MCF 10A (cell line): ENCODE results near the gene PTGR2. TPM values are rescaled to one million over a fixed set of nuclear protein-coding genes. Genes with fewer than 3 reads are reported as not detected.
A peak's percentile ranks its signal among the peaks of the same experiment; 100 is the strongest.
"Not testable (repeated sequence)": the region's sequence is repeated elsewhere in the genome, so short reads cannot be mapped to it uniquely, and the experiment has no call there.

ENCODE experiments used
- BruUV-seq: library from RNA; stranded (reverse); fragments of 400-500 nt; replicated peaks from 2 replicates; lab custom pipeline; 2021; lab: Mats Ljungman, UMichigan
- CTCF ChIA-PET: fragments of 300-600 bp; sonication (Branson Sonifier 250); formaldehyde crosslinking; extraction: SDS; loops from one replicate; lab custom pipeline; 2021; ENCODE audit warnings: antibody characterized with exemption, inconsistent platforms; lab: Yijun Ruan, JAX
- POLR2A ChIA-PET: fragments of 300-600, 350-650 bp; sonication (Branson Sonifier 250); formaldehyde crosslinking; extraction: SDS; loops from one replicate; lab custom pipeline; 2020; ENCODE audit warnings: antibody characterized with exemption, inconsistent platforms; lab: Yijun Ruan, JAX
- DNase-seq: peaks from one replicate; pipeline ENCODE4 v3.0.0-alpha.2; 2018; ENCODE audit not compliant: unreplicated experiment
- H3K27ac Mint-ChIP-seq: one replicate; pipeline ENCODE4 v1.8.0; 2022; ENCODE audit warnings: mild to moderate bottlenecking, low read depth, mixed read lengths; ENCODE audit not compliant: unreplicated experiment
- H3K27me3 Mint-ChIP-seq: one replicate; pipeline ENCODE4 v1.8.0; 2022; ENCODE audit warnings: mixed read lengths; ENCODE audit not compliant: insufficient read depth, unreplicated experiment
- H3K36me3 Mint-ChIP-seq: one replicate; pipeline ENCODE4 v1.8.0; 2022; ENCODE audit warnings: mild to moderate bottlenecking, moderate library complexity, mixed read lengths; ENCODE audit not compliant: insufficient read depth, unreplicated experiment
- H3K4me1 Mint-ChIP-seq: one replicate; pipeline ENCODE4 v1.8.0; 2022; ENCODE audit warnings: mixed read lengths; ENCODE audit not compliant: insufficient read depth, unreplicated experiment
- H3K4me3 Mint-ChIP-seq: one replicate; pipeline ENCODE4 v1.8.0; 2022; ENCODE audit warnings: mild to moderate bottlenecking, moderate library complexity, mixed read lengths; ENCODE audit not compliant: unreplicated experiment
- H3K9me3 Mint-ChIP-seq: one replicate; pipeline ENCODE4 v1.8.0; 2022; ENCODE audit warnings: mixed read lengths; ENCODE audit not compliant: unreplicated experiment
- CTCF ChIP-seq: fragments of 200-600 bp; IDR thresholded peaks from one replicate; pipeline ENCODE4 v1.8.0; 2022; ENCODE audit warnings: antibody characterized with exemption, mild to moderate bottlenecking; ENCODE audit not compliant: unreplicated experiment
- intact Hi-C: fragments of 100-400 bp; cut with micrococcal nuclease; formaldehyde crosslinking; loops from 2 replicates; pipeline ENCODE4 v1.14.1; 2022
- total RNA-seq: library from RNA; stranded (reverse); gene quantifications from 2 replicates; pipeline ENCODE4 v1.2.3, GENCODE V29; 2022

The PTGR2 gene
- total RNA-seq, 1 experiment from 2014 or later = 9.2 TPM

- intact Hi-C loops = no loop called here
- no peak overlapping the region for H3K27ac Mint-ChIP-seq
- no peaks in the 10 kb centered on the region for H3K4me1 Mint-ChIP-seq
- H3K36me3 Mint-ChIP-seq = peaks cover 97% of the 10 kb centered on the region
- ChIA-PET POLR2A (interaction anchor here (1.0 kb wide), 1 partner anchor 11 kb away, joined by 3 read pairs; no protein-coding TSS in a partner anchor), CTCF (no interaction called here)
- DNase-seq = no peak
- H3K27me3 Mint-ChIP-seq = no peaks in the 10 kb centered on the region
- no peak overlapping the region for H3K4me3 Mint-ChIP-seq
- TF ChIP-seq CTCF = no peak
- no peaks in the 10 kb centered on the region for H3K9me3 Mint-ChIP-seq
- no TSS peak for BruUV-seq
These were observed 51.4 kb downstream of the PTGR2 start for GRCh38 chr14:73903028-73903427.

- H3K4me1 Mint-ChIP-seq = no peaks in the 10 kb centered on the region
- no peak for DNase-seq
- H3K27me3 Mint-ChIP-seq = no peaks in the 10 kb centered on the region
- intact Hi-C loops = no loop called here
- H3K4me3 Mint-ChIP-seq = no peak overlapping the region
- peaks cover 98% of the 10 kb centered on the region for H3K36me3 Mint-ChIP-seq
- ChIA-PET CTCF (no interaction called here), POLR2A (interaction anchor here (1.5 kb wide), 1 partner anchor 14 kb away, joined by 3 read pairs; no protein-coding TSS in a partner anchor)
- BruUV-seq = no TSS peak
- H3K27ac Mint-ChIP-seq = no peak overlapping the region
- H3K9me3 Mint-ChIP-seq = no peaks in the 10 kb centered on the region
- TF ChIP-seq CTCF = no peak
These were observed 58.0 kb downstream of the PTGR2 start for GRCh38 chr14:73909681-73910080.

- DNase-seq = no peak
- H3K4me1 Mint-ChIP-seq = peaks cover 6% of the 10 kb centered on the region
- H3K27ac Mint-ChIP-seq = no peak overlapping the region
- intact Hi-C loops = no loop called here
- ChIA-PET CTCF (no interaction called here), POLR2A (interaction anchor here (0.9 kb wide), 1 partner anchor 10 kb away, joined by 3 read pairs; no protein-coding TSS in a partner anchor)
- peaks cover 88% of the 10 kb centered on the region for H3K36me3 Mint-ChIP-seq
- BruUV-seq = no TSS peak
- no peaks in the 10 kb centered on the region for H3K9me3 Mint-ChIP-seq
- H3K4me3 Mint-ChIP-seq = no peak overlapping the region
- no peaks in the 10 kb centered on the region for H3K27me3 Mint-ChIP-seq
- no peak for TF ChIP-seq CTCF
These were observed 61.6 kb downstream of the PTGR2 start for GRCh38 chr14:73913256-73913655.

GRCh38 chr14:73916324-73916723, 64.7 kb downstream of the PTGR2 start:
- Mint-ChIP-seq H3K4me3 (no peak overlapping the region), H3K27ac (peak overlapping the region; percentile 9), H3K36me3 (peaks cover 88% of the 10 kb centered on the region), H3K9me3 (no peaks in the 10 kb centered on the region), H3K4me1 (peaks cover 6% of the 10 kb centered on the region), H3K27me3 (no peaks in the 10 kb centered on the region)
- no peak for TF ChIP-seq CTCF
- DNase-seq = no peak
- ChIA-PET POLR2A (interaction anchor here (0.7 to 1.1 kb wide), 2 partner anchors 9 to 29 kb away, joined by 3 to 4 read pairs; no protein-coding TSS in a partner anchor), CTCF (interaction anchor here (0.6 to 1.2 kb wide), 2 partner anchors 13 to 880 kb away, joined by 3 read pairs; no protein-coding TSS in a partner anchor)
- no TSS peak for BruUV-seq
- intact Hi-C loops = no loop called here

- H3K4me1 Mint-ChIP-seq, H3K4me3 Mint-ChIP-seq, H3K27me3 Mint-ChIP-seq, intact Hi-C loops, H3K27ac Mint-ChIP-seq, BruUV-seq, H3K9me3 Mint-ChIP-seq, DNase-seq, CTCF ChIA-PET: not testable (repeated sequence)
- POLR2A ChIA-PET = interaction anchor here (1.4 kb wide), 1 partner anchor 11 kb away, joined by 4 read pairs; no protein-coding TSS in a partner anchor
- H3K36me3 Mint-ChIP-seq = peaks cover 86% of the 10 kb centered on the region
These were observed 67.8 kb downstream of the PTGR2 start for GRCh38 chr14:73919457-73919856.
